Measurements from ENCODE around the gene LRPPRC.

Gene LRPPRC

GRCh38 chr2:43950383-43951008, 45.3 kb downstream of the LRPPRC start:
- TF ChIP-seq REST (IDR thresholded peaks at IDR 0.05; ENCODE audit: insufficient read depth in 1 of 2, low read depth in 2 of 2, low read length in 2 of 2) (no peak), POLR2AphosphoS5 (IDR thresholded peaks at IDR 0.05; ENCODE audit: low read depth, low read length) (no peak), FOXP2 (optimal IDR thresholded peaks at IDR 0.05; ENCODE audit: borderline replicate concordance, extremely low read depth, extremely low read length, insufficient read depth) (no peak), SIN3A (IDR thresholded peaks at IDR 0.05; ENCODE audit: borderline replicate concordance, insufficient read depth, low read length) (no peak), TAF1 (IDR thresholded peaks at IDR 0.05; ENCODE audit: borderline replicate concordance, insufficient read depth, low read length) (no peak)

DNA sequence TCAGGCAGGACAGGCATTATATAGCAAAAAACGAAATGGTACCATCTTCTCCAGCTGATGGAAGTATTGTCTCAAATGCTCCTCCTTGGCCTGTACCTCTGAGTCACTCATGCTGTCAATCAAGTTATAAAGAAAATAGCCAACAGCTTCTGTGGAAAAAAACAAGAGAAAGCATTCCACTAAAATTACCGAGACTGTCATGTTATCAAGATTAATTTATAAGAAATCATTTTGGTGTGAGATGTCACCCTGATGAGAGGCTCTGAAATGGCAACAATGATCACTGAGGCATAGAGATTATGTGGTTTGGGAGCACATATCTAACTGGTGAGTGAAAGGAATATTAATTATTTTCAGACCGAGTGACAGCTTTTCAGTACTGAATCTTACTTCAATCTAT, 47.4 kb downstream of the LRPPRC start:
- TF ChIP-seq REST (IDR thresholded peaks at IDR 0.05; ENCODE audit: insufficient read depth in 1 of 2, low read depth in 2 of 2, low read length in 2 of 2) (no peak), TAF1 (IDR thresholded peaks at IDR 0.05; ENCODE audit: borderline replicate concordance, insufficient read depth, low read length) (no peak), SIN3A (IDR thresholded peaks at IDR 0.05; ENCODE audit: borderline replicate concordance, insufficient read depth, low read length) (no peak), POLR2AphosphoS5 (IDR thresholded peaks at IDR 0.05; ENCODE audit: low read depth, low read length) (no peak), FOXP2 (optimal IDR thresholded peaks at IDR 0.05; ENCODE audit: borderline replicate concordance, extremely low read depth, extremely low read length, insufficient read depth) (no peak)

DNA sequence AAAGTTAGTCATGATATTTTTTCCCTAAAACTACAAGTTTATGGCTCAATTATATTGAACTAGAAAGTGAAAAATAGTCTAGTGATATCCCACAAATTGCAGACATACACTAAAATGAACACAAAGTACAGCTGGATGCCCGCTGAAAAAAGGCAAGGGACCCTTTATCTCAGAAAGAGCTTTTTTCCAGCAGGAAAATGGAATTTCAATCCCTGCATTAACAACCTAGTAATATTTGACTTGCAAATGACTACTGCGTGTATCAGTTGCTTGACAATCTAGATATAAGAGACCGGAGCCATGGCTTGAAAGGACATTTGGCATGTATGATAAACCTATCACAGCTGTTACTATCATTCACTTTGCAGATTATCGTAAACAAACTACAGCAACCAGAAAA, 49.1 kb downstream of the LRPPRC start:
- TF ChIP-seq POLR2AphosphoS5 (IDR thresholded peaks at IDR 0.05; ENCODE audit: low read depth, low read length): no peak
- TF ChIP-seq TAF1 (IDR thresholded peaks at IDR 0.05; ENCODE audit: borderline replicate concordance, insufficient read depth, low read length): no peak
- no peak for TF ChIP-seq SIN3A (IDR thresholded peaks at IDR 0.05; ENCODE audit: borderline replicate concordance, insufficient read depth, low read length)

GRCh38 chr2:43945439-43945838, 50.4 kb downstream of the LRPPRC start:
- no peak for TF ChIP-seq SIN3A (IDR thresholded peaks at IDR 0.05; ENCODE audit: borderline replicate concordance, insufficient read depth, low read length)
- no peak for TF ChIP-seq POLR2AphosphoS5 (IDR thresholded peaks at IDR 0.05; ENCODE audit: low read depth, low read length)
- TF ChIP-seq FOXP2 (optimal IDR thresholded peaks at IDR 0.05; ENCODE audit: borderline replicate concordance, extremely low read depth, extremely low read length, insufficient read depth): no peak
- TF ChIP-seq REST (IDR thresholded peaks at IDR 0.05; ENCODE audit: insufficient read depth in 1 of 2, low read depth in 2 of 2, low read length in 2 of 2): no peak
- no peak for TF ChIP-seq TAF1 (IDR thresholded peaks at IDR 0.05; ENCODE audit: borderline replicate concordance, insufficient read depth, low read length)

DNA sequence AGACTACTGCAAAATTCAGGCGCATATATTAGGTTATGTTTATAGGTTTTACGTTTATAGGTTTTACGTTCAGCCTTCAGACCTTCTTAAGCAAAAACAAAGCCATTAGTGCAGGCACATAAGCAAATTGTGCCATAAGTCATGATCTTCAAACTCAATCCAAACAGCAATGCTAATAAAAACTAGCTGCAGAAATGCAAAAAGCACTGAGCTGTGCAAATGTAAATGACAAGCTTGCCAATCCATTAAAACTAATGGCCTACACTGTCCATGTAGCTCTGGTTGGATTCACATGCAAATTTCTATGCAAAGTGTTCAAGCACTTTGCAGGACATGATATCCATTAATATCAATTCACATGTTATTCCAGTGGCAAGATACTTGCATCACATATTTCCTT, 50.9 kb downstream of the LRPPRC start:
- TF ChIP-seq TAF1 (IDR thresholded peaks at IDR 0.05; ENCODE audit: borderline replicate concordance, insufficient read depth, low read length) (no peak), FOXP2 (optimal IDR thresholded peaks at IDR 0.05; ENCODE audit: borderline replicate concordance, extremely low read depth, extremely low read length, insufficient read depth) (no peak), SIN3A (IDR thresholded peaks at IDR 0.05; ENCODE audit: borderline replicate concordance, insufficient read depth, low read length) (no peak), POLR2AphosphoS5 (IDR thresholded peaks at IDR 0.05; ENCODE audit: low read depth, low read length) (no peak), REST (IDR thresholded peaks at IDR 0.05; ENCODE audit: insufficient read depth in 1 of 2, low read depth in 2 of 2, low read length in 2 of 2) (no peak)

Measured in PFSK-1 (cell line).